Trophoblast cell (in vitro differentiated cells and primary cell): ENCODE measurements around the gene RSPH6A.

Experiments used
- DNase-seq, 2 donors: peaks; one replicate each; pipeline ENCODE4 v3.0.0-alpha.2; 2016
- H2AFZ ChIP-seq: 2 replicates; pipeline ENCODE4 v1.6.1; 2013; ENCODE audit warnings: low read length, moderate library complexity, mild to moderate bottlenecking; ENCODE audit not compliant: insufficient read depth, poor library complexity
- H2AK5ac ChIP-seq: 2 replicates; pipeline ENCODE4 v1.6.1; 2013; ENCODE audit warnings: mild to moderate bottlenecking, low read length
- H2BK120ac ChIP-seq: 2 replicates; pipeline ENCODE4 v1.6.1; 2013; ENCODE audit warnings: low read length, mild to moderate bottlenecking, moderate library complexity; ENCODE audit not compliant: insufficient read depth, poor library complexity
- H2BK12ac ChIP-seq: 2 replicates; pipeline ENCODE4 v1.6.1; 2013; ENCODE audit warnings: mild to moderate bottlenecking, low read length, moderate library complexity
- H2BK5ac ChIP-seq: 2 replicates; pipeline ENCODE4 v1.6.1; 2013; ENCODE audit warnings: low read length, low read depth, moderate library complexity, mild to moderate bottlenecking; ENCODE audit not compliant: poor library complexity
- H3K14ac ChIP-seq: 2 replicates; pipeline ENCODE4 v1.6.1; 2013; ENCODE audit warnings: mild to moderate bottlenecking, low read length
- H3K18ac ChIP-seq: 2 replicates; pipeline ENCODE4 v1.6.1; 2013; ENCODE audit warnings: mild to moderate bottlenecking, low read length
- H3K23ac ChIP-seq: 2 replicates; pipeline ENCODE4 v1.6.1; 2013; ENCODE audit warnings: low read length
- H3K27ac ChIP-seq: 2 replicates; pipeline ENCODE4 v1.5.1; 2013; ENCODE audit warnings: low read depth, mild to moderate bottlenecking, inconsistent platforms, low read length, moderate library complexity
- H3K27me3 ChIP-seq: 2 replicates; pipeline ENCODE4 v1.6.1; 2013; ENCODE audit warnings: inconsistent platforms, mild to moderate bottlenecking, low read length, moderate library complexity; ENCODE audit not compliant: insufficient read depth
- H3K36me3 ChIP-seq, 2 experiments: 1 replicate in 1 of 2; 2 replicates in 1 of 2; pipeline ENCODE4 v1.6.1; 2013; ENCODE audit warnings: low read length in 2 of 2, mild to moderate bottlenecking in 2 of 2, moderate library complexity in 1 of 2; ENCODE audit not compliant: insufficient read depth in 2 of 2, control insufficient read depth in 1 of 2
- H3K4ac ChIP-seq: 2 replicates; pipeline ENCODE4 v1.6.1; 2013; ENCODE audit warnings: low read depth, mild to moderate bottlenecking, low read length, moderate library complexity
- H3K4me1 ChIP-seq, 2 experiments: 1 replicate in 1 of 2; 2 replicates in 1 of 2; pipeline ENCODE4 v1.6.1; 2013; ENCODE audit warnings: low read length in 2 of 2, mild to moderate bottlenecking in 2 of 2, moderate library complexity in 1 of 2; ENCODE audit not compliant: insufficient read depth in 2 of 2, control insufficient read depth in 1 of 2
- H3K4me2 ChIP-seq: 2 replicates; pipeline ENCODE4 v1.6.1; 2013; ENCODE audit warnings: inconsistent platforms, mild to moderate bottlenecking, low read length, moderate library complexity
- H3K4me3 ChIP-seq: 2 replicates; pipeline ENCODE4 v1.5.1; 2013; ENCODE audit warnings: mild to moderate bottlenecking, low read depth, low read length, inconsistent platforms
- H3K79me1 ChIP-seq: one replicate; pipeline ENCODE4 v1.6.1; 2013; ENCODE audit warnings: low read length
- H3K79me2 ChIP-seq: 2 replicates; pipeline ENCODE4 v1.6.1; 2013; ENCODE audit warnings: low read length, mild to moderate bottlenecking; ENCODE audit not compliant: control insufficient read depth, insufficient read depth, poor library complexity
- H3K9ac ChIP-seq: 2 replicates; pipeline ENCODE4 v1.6.1; 2013; ENCODE audit warnings: mild to moderate bottlenecking, low read length
- H3K9me3 ChIP-seq: 2 replicates; pipeline ENCODE4 v1.6.1; 2013; ENCODE audit warnings: low read depth, mild to moderate bottlenecking, control low read depth, inconsistent platforms, low read length; ENCODE audit not compliant: insufficient read depth
- H4K12ac ChIP-seq: 2 replicates; pipeline ENCODE4 v1.6.1; 2013; ENCODE audit warnings: low read depth, mild to moderate bottlenecking, low read length, moderate library complexity
- H4K8ac ChIP-seq: 2 replicates; pipeline ENCODE4 v1.6.1; 2013; ENCODE audit warnings: low read depth, mild to moderate bottlenecking, low read length, moderate library complexity
- H4K91ac ChIP-seq: one replicate; pipeline ENCODE4 v1.6.1; 2013; ENCODE audit warnings: low read depth, mild to moderate bottlenecking, low read length, moderate library complexity
- WGBS: extraction: QIAGEN DNeasy Blood & Tissue Kit; methylation state at CpG from one replicate; pipeline ENCODE4 v1.1.7; 2013; ENCODE audit warnings: missing lambda C conversion rate; ENCODE audit not compliant: insufficient read length, insufficient coverage; ENCODE audit errors: extremely low coverage; 5-methylcytosine and 5-hydroxymethylcytosine counted together

RSPH6A gene

DNA sequence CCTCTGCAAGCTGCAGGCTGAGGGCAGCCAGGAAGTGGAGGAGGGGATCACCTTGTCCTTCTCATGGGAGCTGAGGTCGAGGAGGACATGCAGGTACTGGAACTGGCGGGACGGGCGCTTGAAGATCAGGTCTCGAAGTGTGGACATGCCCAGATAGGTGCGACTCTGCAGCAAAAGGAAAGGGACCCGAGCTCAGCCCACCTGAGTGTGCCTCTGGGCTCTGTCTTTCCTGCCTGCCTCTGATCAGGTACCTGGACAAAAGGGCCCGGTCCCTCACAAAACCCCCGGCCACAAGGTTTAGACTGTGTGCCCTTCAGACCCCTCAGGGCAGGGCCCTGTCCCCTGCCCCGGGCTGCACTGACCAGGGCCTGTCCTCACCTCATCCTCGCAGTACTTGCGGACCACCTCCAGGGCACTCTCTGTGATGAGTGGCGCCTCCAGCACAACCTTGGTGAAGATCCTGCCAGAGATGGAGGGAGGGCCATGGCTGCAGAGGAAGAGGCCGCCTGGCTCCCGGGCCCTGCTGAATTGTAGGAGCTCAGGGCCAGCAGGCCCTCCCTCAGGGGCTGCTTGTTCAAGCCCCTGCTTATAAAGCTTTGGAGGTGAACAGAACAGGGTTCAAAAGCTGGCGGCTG lies 12.5 kb upstream of the RSPH6A start:
- H4K91ac ChIP-seq = no peak overlapping the region
- no peak overlapping the region for H2BK12ac ChIP-seq
- H3K4me3 ChIP-seq = no peak overlapping the region
- H3K79me1 ChIP-seq = no peaks in the 10 kb centered on the region
- no peaks in the 10 kb centered on the region for H3K4me1 ChIP-seq
- no peak overlapping the region for H2BK120ac ChIP-seq
- no peak overlapping the region for H3K18ac ChIP-seq
- H3K27me3 ChIP-seq = no peaks in the 10 kb centered on the region
- no peak overlapping the region for H3K4ac ChIP-seq
- no peak overlapping the region for H3K4me2 ChIP-seq
- no peak overlapping the region for H2AK5ac ChIP-seq
- H3K27ac ChIP-seq = no peak overlapping the region
- H4K8ac ChIP-seq = no peak overlapping the region
- no peak overlapping the region for H2BK5ac ChIP-seq
- no peak overlapping the region for H3K14ac ChIP-seq
- H3K23ac ChIP-seq = no peak overlapping the region
- no peak overlapping the region for H3K9ac ChIP-seq
- peaks cover 6% of the 10 kb centered on the region for H3K9me3 ChIP-seq
- H3K79me2 ChIP-seq = no peaks in the 10 kb centered on the region
- no peak overlapping the region for H2AFZ ChIP-seq
- no CpG with 5 or more reads among the region's 16 CpGs for WGBS
- DNase-seq = no peak
- peaks cover 81 to 94% of the 10 kb centered on the region in 2 experiments for H3K36me3 ChIP-seq
- no peak overlapping the region for H4K12ac ChIP-seq

DNA sequence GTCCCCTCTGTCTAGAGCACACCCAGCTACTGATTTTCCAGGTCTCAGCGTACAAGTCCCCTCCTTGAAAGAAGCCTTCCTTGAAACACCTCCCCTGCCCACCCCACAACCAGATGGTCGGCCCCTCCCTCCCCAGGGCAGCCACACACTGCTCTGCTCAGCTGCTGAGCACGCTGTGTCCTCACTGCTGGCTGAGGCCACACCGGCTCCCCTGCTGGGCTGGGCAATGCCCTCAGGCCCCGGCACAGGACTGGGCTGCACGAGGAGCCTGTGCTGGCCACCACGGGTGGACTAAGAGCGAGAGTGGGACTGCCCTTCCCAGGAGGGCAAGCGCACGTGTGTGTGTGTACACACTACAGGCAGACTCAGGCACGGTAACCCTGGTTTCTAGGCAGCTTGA lies 11.8 kb upstream of the RSPH6A start:
- DNase-seq = no peak
- Histone ChIP-seq H3K27ac (no peak overlapping the region), H3K9ac (no peak overlapping the region), H3K14ac (no peak overlapping the region), H3K36me3 (peaks cover 81 to 92% of the 10 kb centered on the region in 2 experiments), H2AK5ac (no peak overlapping the region), H3K4me3 (no peak overlapping the region), H2BK12ac (no peak overlapping the region), H3K27me3 (no peaks in the 10 kb centered on the region), H2BK5ac (no peak overlapping the region), H2AFZ (no peak overlapping the region), H3K79me1 (no peaks in the 10 kb centered on the region), H3K79me2 (no peaks in the 10 kb centered on the region), H3K23ac (no peak overlapping the region), H4K8ac (no peak overlapping the region), H3K18ac (no peak overlapping the region), H3K4ac (no peak overlapping the region), H2BK120ac (no peak overlapping the region), H4K12ac (no peak overlapping the region), H3K9me3 (peaks cover 6% of the 10 kb centered on the region), H3K4me2 (no peak overlapping the region), H4K91ac (no peak overlapping the region), H3K4me1 (no peaks in the 10 kb centered on the region)
- no CpG with 5 or more reads among the region's 11 CpGs for WGBS

DNA sequence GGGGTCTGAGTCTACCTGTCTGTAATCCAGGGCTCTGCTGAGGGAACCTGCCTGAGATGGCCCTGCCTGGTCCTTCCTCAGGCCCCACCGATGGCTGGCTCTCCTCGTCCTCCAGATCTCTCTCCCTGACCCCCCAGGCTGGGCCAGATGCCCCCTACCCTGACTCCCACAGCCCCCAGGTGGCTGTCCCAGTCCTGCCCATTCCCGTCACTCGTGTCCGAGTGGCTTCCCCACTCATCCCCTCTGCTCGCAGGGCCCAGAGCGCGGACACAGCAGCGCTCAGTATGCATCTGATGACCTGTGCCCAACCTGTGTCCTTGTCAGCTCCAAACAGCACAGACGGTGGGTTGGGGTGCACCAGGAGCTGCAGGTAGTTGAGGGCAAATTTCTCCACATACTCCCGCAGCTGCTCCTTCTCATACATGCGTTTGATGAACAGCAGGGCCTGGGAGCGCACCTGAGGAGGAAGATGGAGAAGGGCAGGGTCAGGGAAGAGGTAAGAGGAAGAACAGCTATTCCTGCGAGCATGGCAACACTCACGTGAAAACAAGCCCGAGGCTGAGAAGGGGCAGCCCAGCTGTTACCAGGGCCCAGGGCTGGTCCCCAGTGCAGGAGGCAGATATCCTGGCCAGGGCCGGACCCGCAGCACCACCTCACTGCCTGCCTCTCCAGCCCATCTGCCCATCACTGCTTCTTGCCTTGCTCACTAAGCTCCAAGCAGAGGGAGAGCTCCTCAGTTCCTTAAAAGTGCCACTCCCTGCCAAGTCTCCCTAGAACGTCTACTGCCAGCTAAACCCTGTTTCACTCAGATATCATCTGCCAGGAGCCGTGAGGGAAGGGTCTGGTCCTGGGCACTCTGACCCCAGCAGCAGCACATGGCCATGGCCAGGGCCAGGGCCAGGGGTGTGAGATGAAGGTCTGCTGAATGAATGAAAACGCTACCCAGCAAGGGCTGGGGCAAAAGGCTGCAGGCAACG lies 11.1 kb upstream of the RSPH6A start:
- no peak for DNase-seq
- no peak overlapping the region for H4K12ac ChIP-seq
- WGBS = no CpG with 5 or more reads among the region's 22 CpGs
- no peaks in the 10 kb centered on the region for H3K79me1 ChIP-seq
- no peak overlapping the region for H2AFZ ChIP-seq
- no peak overlapping the region for H3K4me2 ChIP-seq
- H3K27ac ChIP-seq = no peak overlapping the region
- no peak overlapping the region for H4K91ac ChIP-seq
- no peak overlapping the region for H3K4me3 ChIP-seq
- no peak overlapping the region for H2BK12ac ChIP-seq
- no peaks in the 10 kb centered on the region for H3K4me1 ChIP-seq
- peaks cover 79 to 91% of the 10 kb centered on the region in 2 experiments for H3K36me3 ChIP-seq
- no peak overlapping the region for H3K23ac ChIP-seq
- no peak overlapping the region for H3K9ac ChIP-seq
- H3K4ac ChIP-seq = no peak overlapping the region
- H3K9me3 ChIP-seq = peaks cover 6% of the 10 kb centered on the region
- no peak overlapping the region for H4K8ac ChIP-seq
- no peaks in the 10 kb centered on the region for H3K79me2 ChIP-seq
- no peak overlapping the region for H3K14ac ChIP-seq
- no peaks in the 10 kb centered on the region for H3K27me3 ChIP-seq
- H3K18ac ChIP-seq = no peak overlapping the region
- no peak overlapping the region for H2BK120ac ChIP-seq
- H2BK5ac ChIP-seq = no peak overlapping the region
- no peak overlapping the region for H2AK5ac ChIP-seq

DNA sequence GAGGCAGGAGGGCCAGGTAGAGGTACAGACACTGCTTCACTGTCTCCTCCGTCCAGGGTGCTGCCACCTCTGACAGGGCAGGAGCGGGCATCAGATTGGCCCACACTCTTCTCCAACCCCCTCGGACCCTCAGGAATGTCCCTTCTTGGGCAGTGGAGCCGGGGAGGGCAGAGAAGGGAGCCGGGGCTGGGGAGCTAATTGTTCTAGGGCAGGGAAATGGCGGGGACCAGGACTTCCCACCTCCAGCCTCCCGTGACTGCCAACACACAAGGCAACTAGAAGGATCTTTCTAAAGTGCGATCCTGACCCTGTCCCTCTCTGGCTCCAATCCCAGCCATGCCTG lies 10.1 kb upstream of the RSPH6A start:
- Histone ChIP-seq H3K4me3 (no peak overlapping the region), H3K23ac (no peak overlapping the region), H3K27me3 (no peaks in the 10 kb centered on the region), H3K4me2 (no peak overlapping the region), H4K12ac (no peak overlapping the region), H3K36me3 (peaks cover 82 to 95% of the 10 kb centered on the region in 2 experiments), H4K91ac (no peak overlapping the region), H3K18ac (no peak overlapping the region), H2BK5ac (no peak overlapping the region), H3K9me3 (peaks cover 6% of the 10 kb centered on the region), H3K4ac (no peak overlapping the region), H4K8ac (no peak overlapping the region), H3K4me1 (no peaks in the 10 kb centered on the region), H2BK120ac (no peak overlapping the region), H2BK12ac (no peak overlapping the region), H3K27ac (no peak overlapping the region), H3K79me2 (no peaks in the 10 kb centered on the region), H3K9ac (no peak overlapping the region), H2AK5ac (no peak overlapping the region), H2AFZ (no peak overlapping the region), H3K79me1 (no peaks in the 10 kb centered on the region), H3K14ac (no peak overlapping the region)
- no peak for DNase-seq
- WGBS = no CpG with 5 or more reads among the region's 8 CpGs
